ENCODE results near the gene STX16. TPM values are rescaled to one million over a fixed set of nuclear protein-coding genes. Genes with fewer than 3 reads are reported as not detected.

Gene STX16
- total RNA-seq, 2 donors from 2014 or later, result 91.6 to 114 TPM

DNA sequence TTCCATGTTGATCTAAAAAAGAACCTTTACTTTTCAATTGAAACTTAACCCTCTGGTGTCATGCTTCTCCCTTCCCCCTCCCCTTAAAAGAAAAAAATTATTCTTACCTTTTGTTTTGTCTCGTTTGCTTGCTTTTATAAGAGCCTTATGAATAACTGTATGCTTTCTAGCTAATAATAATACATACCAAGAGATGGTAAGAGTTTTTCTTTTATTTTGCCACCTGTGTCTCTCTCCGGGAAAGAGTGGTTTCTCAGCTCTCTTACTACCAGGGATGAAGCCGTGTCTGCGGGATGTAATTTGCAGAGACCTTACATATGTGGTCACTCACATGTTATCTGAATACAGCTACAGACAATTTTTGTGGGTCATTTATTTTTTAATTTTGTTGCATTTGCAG is 7.7 kb downstream of the STX16 start:
- TF ChIP-seq, protein P1, sequence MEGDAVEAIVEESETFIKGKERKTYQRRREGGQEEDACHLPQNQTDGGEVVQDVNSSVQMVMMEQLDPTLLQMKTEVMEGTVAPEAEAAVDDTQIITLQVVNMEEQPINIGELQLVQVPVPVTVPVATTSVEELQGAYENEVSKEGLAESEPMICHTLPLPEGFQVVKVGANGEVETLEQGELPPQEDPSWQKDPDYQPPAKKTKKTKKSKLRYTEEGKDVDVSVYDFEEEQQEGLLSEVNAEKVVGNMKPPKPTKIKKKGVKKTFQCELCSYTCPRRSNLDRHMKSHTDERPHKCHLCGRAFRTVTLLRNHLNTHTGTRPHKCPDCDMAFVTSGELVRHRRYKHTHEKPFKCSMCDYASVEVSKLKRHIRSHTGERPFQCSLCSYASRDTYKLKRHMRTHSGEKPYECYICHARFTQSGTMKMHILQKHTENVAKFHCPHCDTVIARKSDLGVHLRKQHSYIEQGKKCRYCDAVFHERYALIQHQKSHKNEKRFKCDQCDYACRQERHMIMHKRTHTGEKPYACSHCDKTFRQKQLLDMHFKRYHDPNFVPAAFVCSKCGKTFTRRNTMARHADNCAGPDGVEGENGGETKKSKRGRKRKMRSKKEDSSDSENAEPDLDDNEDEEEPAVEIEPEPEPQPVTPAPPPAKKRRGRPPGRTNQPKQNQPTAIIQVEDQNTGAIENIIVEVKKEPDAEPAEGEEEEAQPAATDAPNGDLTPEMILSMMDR (conservative IDR thresholded peaks at IDR 0.05), result no peak
- H3K36me3 Mint-ChIP-seq (ENCODE audit: low read depth), result peaks cover 25% of the 10 kb centered on the region
- no peak overlapping the region for H3K9ac ChIP-seq (ENCODE audit: extremely low read depth, low read length, poor library complexity, severe bottlenecking)
- WGBS, 2 experiments (ENCODE audit: insufficient coverage in 1 of 2, insufficient read length in 1 of 2), result 87 to 100% methylated on average over 1 to 3 of the region's 4 CpGs
- H3K9me3 ChIP-seq (ENCODE audit: control insufficient read depth, low read length), result no peaks in the 10 kb centered on the region
- no peak overlapping the region for H3K4me3 Mint-ChIP-seq
- H3K9me3 Mint-ChIP-seq, result no peaks in the 10 kb centered on the region
- H3K27ac Mint-ChIP-seq, result no peak overlapping the region
- H3K27me3 ChIP-seq (ENCODE audit: control insufficient read depth, insufficient read depth, low read length, poor library complexity, severe bottlenecking), result no peaks in the 10 kb centered on the region
- no peaks in the 10 kb centered on the region for H3K27me3 Mint-ChIP-seq (ENCODE audit: insufficient read depth)
- H3K4me1 ChIP-seq (ENCODE audit: control insufficient read depth, insufficient read depth, low read length), result peaks cover 10% of the 10 kb centered on the region
- no peak overlapping the region for H3K27ac ChIP-seq (ENCODE audit: low read depth, low read length)
- H3K4me1 Mint-ChIP-seq, result peaks cover 46% of the 10 kb centered on the region
- DNase-seq, result no peak
- H3K4me3 ChIP-seq (ENCODE audit: low read length), result peak overlapping the region; percentile 12
- peaks cover 29% of the 10 kb centered on the region for H3K36me3 ChIP-seq (ENCODE audit: control insufficient read depth, insufficient read depth, low read length)

DNA sequence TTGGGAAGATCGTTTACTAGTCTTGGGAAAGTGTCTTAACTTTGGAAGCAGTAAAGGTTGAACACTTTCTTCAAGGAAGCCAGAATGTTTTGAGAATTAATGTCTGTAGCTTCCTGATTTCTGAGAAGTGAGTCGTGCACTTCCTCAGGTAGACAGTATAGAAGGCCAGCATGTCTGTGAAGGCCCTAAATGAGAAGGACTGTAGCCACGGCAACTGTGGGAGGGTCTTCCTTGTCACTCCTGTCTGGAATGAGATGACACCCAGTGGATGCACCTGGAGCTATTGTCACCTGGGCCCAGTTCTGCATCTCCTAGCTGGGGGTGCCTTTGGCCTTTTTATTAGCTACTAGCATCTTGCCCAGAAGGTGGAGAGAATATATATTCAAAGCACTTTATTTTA is 8.8 kb downstream of the STX16 start:
- no peak overlapping the region for H3K4me3 ChIP-seq (ENCODE audit: low read length)
- peak overlapping the region; percentile 5 for H3K9ac ChIP-seq (ENCODE audit: extremely low read depth, low read length, poor library complexity, severe bottlenecking)
- peaks cover 30% of the 10 kb centered on the region for H3K36me3 ChIP-seq (ENCODE audit: control insufficient read depth, insufficient read depth, low read length)
- H3K9me3 Mint-ChIP-seq, result no peaks in the 10 kb centered on the region
- TF ChIP-seq, protein P1 (conservative IDR thresholded peaks at IDR 0.05), result no peak
- H3K4me3 Mint-ChIP-seq, result no peak overlapping the region
- no peak overlapping the region for H3K27ac ChIP-seq (ENCODE audit: low read depth, low read length)
- H3K4me1 ChIP-seq (ENCODE audit: control insufficient read depth, insufficient read depth, low read length), result peaks cover 5% of the 10 kb centered on the region
- H3K27ac Mint-ChIP-seq, result no peak overlapping the region
- peaks cover 31% of the 10 kb centered on the region for H3K36me3 Mint-ChIP-seq (ENCODE audit: low read depth)
- 76 to 78% methylated on average over 3 of the region's 3 CpGs for WGBS, 2 experiments (ENCODE audit: insufficient coverage in 1 of 2, insufficient read length in 1 of 2)
- H3K27me3 Mint-ChIP-seq (ENCODE audit: insufficient read depth), result no peaks in the 10 kb centered on the region
- DNase-seq, result peak; percentile 73
- no peaks in the 10 kb centered on the region for H3K27me3 ChIP-seq (ENCODE audit: control insufficient read depth, insufficient read depth, low read length, poor library complexity, severe bottlenecking)
- H3K9me3 ChIP-seq (ENCODE audit: control insufficient read depth, low read length), result no peaks in the 10 kb centered on the region
- peaks cover 46% of the 10 kb centered on the region for H3K4me1 Mint-ChIP-seq

DNA sequence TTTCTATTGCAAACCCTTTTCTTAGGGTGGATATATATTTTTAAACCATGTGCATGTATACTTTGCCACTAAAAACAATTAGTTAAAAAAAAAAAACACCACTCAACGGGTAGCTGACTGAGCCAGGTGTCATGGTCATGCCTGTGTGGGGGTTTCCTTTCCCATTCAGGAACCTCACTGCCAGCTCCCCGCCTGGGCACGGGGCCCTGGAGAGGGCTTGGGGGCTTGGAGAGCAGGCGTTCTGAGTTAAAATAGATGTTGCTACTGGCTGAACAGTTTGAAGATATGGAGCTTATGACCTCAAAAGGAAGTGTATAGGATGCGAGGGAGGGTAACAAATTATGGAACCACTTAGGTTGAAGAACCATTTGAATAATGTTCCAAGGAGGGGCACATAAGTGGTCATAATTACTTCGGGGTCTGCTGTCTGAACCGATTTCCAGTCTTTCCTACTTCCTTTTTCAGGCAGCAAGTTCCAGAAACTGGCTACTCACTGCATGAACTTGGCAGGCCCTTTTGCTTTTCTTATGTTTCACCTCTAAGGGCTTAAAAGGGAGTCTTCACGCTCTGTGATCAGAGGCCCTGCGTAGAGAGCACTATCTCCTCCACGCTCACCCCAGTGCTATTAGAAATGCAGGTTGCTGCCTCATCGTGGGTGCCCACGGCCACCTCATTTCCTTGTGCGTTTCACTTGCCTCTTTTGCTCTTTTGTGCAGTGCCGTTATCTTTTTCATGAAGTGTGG is 9.9 kb downstream of the STX16 start:
- H3K27ac Mint-ChIP-seq, result peak overlapping the region; percentile 13
- no peak overlapping the region for H3K9ac ChIP-seq (ENCODE audit: extremely low read depth, low read length, poor library complexity, severe bottlenecking)
- TF ChIP-seq, protein P1 (conservative IDR thresholded peaks at IDR 0.05), result no peak
- H3K4me1 ChIP-seq (ENCODE audit: control insufficient read depth, insufficient read depth, low read length), result peaks cover 2% of the 10 kb centered on the region
- no peaks in the 10 kb centered on the region for H3K27me3 ChIP-seq (ENCODE audit: control insufficient read depth, insufficient read depth, low read length, poor library complexity, severe bottlenecking)
- peaks cover 36% of the 10 kb centered on the region for H3K4me1 Mint-ChIP-seq
- no peaks in the 10 kb centered on the region for H3K27me3 Mint-ChIP-seq (ENCODE audit: insufficient read depth)
- H3K36me3 ChIP-seq (ENCODE audit: control insufficient read depth, insufficient read depth, low read length), result peaks cover 34% of the 10 kb centered on the region
- DNase-seq, result no peak
- peaks cover 31% of the 10 kb centered on the region for H3K36me3 Mint-ChIP-seq (ENCODE audit: low read depth)
- no peaks in the 10 kb centered on the region for H3K9me3 ChIP-seq (ENCODE audit: control insufficient read depth, low read length)
- no peak overlapping the region for H3K27ac ChIP-seq (ENCODE audit: low read depth, low read length)
- no peak overlapping the region for H3K4me3 ChIP-seq (ENCODE audit: low read length)
- H3K9me3 Mint-ChIP-seq, result no peaks in the 10 kb centered on the region
- H3K4me3 Mint-ChIP-seq, result no peak overlapping the region
- WGBS, 2 experiments (ENCODE audit: insufficient coverage in 1 of 2, insufficient read length in 1 of 2), result 94% methylated on average over 11 to 14 of the region's 14 CpGs
